WTC11 (cell line): Measurements from ENCODE around the gene C1orf35. TPM values are rescaled to one million over a fixed set of nuclear protein-coding genes. Genes with fewer than 3 reads are reported as not detected.

Experiments used
- ATAC-seq: fragments of 200-7000 bp; cut with Tn5 transposase; 2 replicates; pipeline ENCODE4 v1.10.0; 2021; ENCODE audit warnings: mild to moderate bottlenecking, moderate library complexity
- CTCF ChIA-PET: fragments of 300-600 bp; sonication (Branson Sonifier 250); formaldehyde crosslinking; loops from one replicate; lab custom pipeline; 2021; ENCODE audit warnings: antibody characterized with exemption; lab: Charles Lee
- POLR2A ChIA-PET: fragments of 350-600 bp; sonication (Branson Sonifier 250); formaldehyde crosslinking; loops from one replicate; lab custom pipeline; 2021; ENCODE audit warnings: antibody characterized with exemption; lab: Charles Lee
- DNase-seq: peaks from one replicate; pipeline ENCODE4 v3.0.0; 2021; ENCODE audit warnings: low spot score
- H3K27ac Mint-ChIP-seq: 2 replicates; pipeline ENCODE4 v1.8.0; 2021; ENCODE audit warnings: mixed read lengths
- H3K27me3 Mint-ChIP-seq: 2 replicates; pipeline ENCODE4 v1.8.0; 2021; ENCODE audit warnings: low read depth, mild to moderate bottlenecking, moderate library complexity, mixed read lengths
- H3K36me3 Mint-ChIP-seq: 2 replicates; pipeline ENCODE4 v1.8.0; 2021; ENCODE audit warnings: mixed read lengths
- H3K4me1 Mint-ChIP-seq: 2 replicates; pipeline ENCODE4 v1.8.0; 2022; ENCODE audit warnings: mixed read lengths
- H3K4me3 Mint-ChIP-seq: 2 replicates; pipeline ENCODE4 v1.8.0; 2021; ENCODE audit warnings: mild to moderate bottlenecking, moderate library complexity, mixed read lengths
- H3K9me3 Mint-ChIP-seq: 2 replicates; pipeline ENCODE4 v1.8.0; 2021; ENCODE audit warnings: mixed read lengths
- ELF4 ChIP-seq: sonication (generic); formaldehyde crosslinking; IDR thresholded peaks from 2 replicates; pipeline ENCODE4 v1.8.1; 2022; ENCODE audit warnings: low read depth, mild to moderate bottlenecking, moderate library complexity, missing genetic modification reagents
- EMX1 ChIP-seq: fragments of 250-450 bp; sonication (Bioruptor Pico); IDR thresholded peaks from 2 replicates; pipeline ENCODE4 v1.8.0; 2021; ENCODE audit warnings: mild to moderate bottlenecking
- JUN ChIP-seq: sonication (generic); formaldehyde crosslinking; IDR thresholded peaks from 2 replicates; pipeline ENCODE4 v1.8.0; 2023; ENCODE audit warnings: mild to moderate bottlenecking, missing genetic modification reagents
- NFATC4 ChIP-seq: fragments of 250-450 bp; sonication (Bioruptor Pico); IDR thresholded peaks from 2 replicates; pipeline ENCODE4 v1.9.0; 2021; ENCODE audit warnings: mild to moderate bottlenecking
- NFE2L1 ChIP-seq: sonication (generic); formaldehyde crosslinking; IDR thresholded peaks from 2 replicates; pipeline ENCODE4 v1.8.1; 2023; ENCODE audit warnings: missing genetic modification reagents
- RELA ChIP-seq: sonication (generic); formaldehyde crosslinking; IDR thresholded peaks from 2 replicates; pipeline ENCODE4 v1.8.1; 2022; ENCODE audit warnings: missing genetic modification reagents, mild to moderate bottlenecking, borderline replicate concordance
- TCF7 ChIP-seq: sonication (generic); formaldehyde crosslinking; IDR thresholded peaks from 2 replicates; pipeline ENCODE4 v1.8.0; 2022; ENCODE audit warnings: mild to moderate bottlenecking, low read depth, missing genetic modification reagents, moderate library complexity
- ZNF121 ChIP-seq: sonication (generic); formaldehyde crosslinking; IDR thresholded peaks from 2 replicates; pipeline ENCODE4 v1.8.0; 2023; ENCODE audit warnings: missing genetic modification reagents
- ZNF317 ChIP-seq: sonication (generic); formaldehyde crosslinking; IDR thresholded peaks from 2 replicates; pipeline ENCODE4 v1.8.1; 2023; ENCODE audit warnings: low read depth, mild to moderate bottlenecking, moderate library complexity, missing genetic modification reagents, borderline replicate concordance
- ZNF671 ChIP-seq: fragments of 250-450 bp; sonication (Bioruptor Pico); IDR thresholded peaks from 2 replicates; pipeline ENCODE4 v1.8.0; 2021; ENCODE audit warnings: mild to moderate bottlenecking
- total RNA-seq: library from RNA; stranded (reverse); gene quantifications from 3 replicates; pipeline ENCODE4 v1.2.3, GENCODE V29; 2021
- TF ChIP-seq, protein P1 (sequence below): sonication (generic); formaldehyde crosslinking; IDR thresholded peaks from 2 replicates; pipeline ENCODE4 v1.8.1; 2023; ENCODE audit warnings: mild to moderate bottlenecking, missing genetic modification reagents, moderate library complexity
- TF ChIP-seq, protein P2 (sequence below): sonication (generic); formaldehyde crosslinking; IDR thresholded peaks from 2 replicates; pipeline ENCODE4 v1.8.0; 2022; ENCODE audit warnings: mild to moderate bottlenecking, missing genetic modification reagents
- TF ChIP-seq, protein P3 (sequence below): fragments of 250-450 bp; sonication (Bioruptor Pico); IDR thresholded peaks from 2 replicates; pipeline ENCODE4 v1.9.0; 2021; ENCODE audit warnings: mild to moderate bottlenecking
- TF ChIP-seq, protein P4 (sequence below): sonication (generic); formaldehyde crosslinking; IDR thresholded peaks from 2 replicates; pipeline ENCODE4 v1.8.1; 2022; ENCODE audit warnings: mild to moderate bottlenecking, missing genetic modification reagents, moderate library complexity, borderline replicate concordance
- TF ChIP-seq, protein P5 (sequence below): sonication (generic); formaldehyde crosslinking; IDR thresholded peaks from 2 replicates; pipeline ENCODE4 v1.8.1; 2022; ENCODE audit warnings: missing genetic modification reagents, borderline replicate concordance
- TF ChIP-seq, protein P6 (sequence below): sonication (generic); formaldehyde crosslinking; IDR thresholded peaks from 2 replicates; pipeline ENCODE4 v1.8.1; 2022; ENCODE audit warnings: low read depth, missing genetic modification reagents, borderline replicate concordance
- TF ChIP-seq, protein P7 (sequence below): sonication (generic); formaldehyde crosslinking; IDR thresholded peaks from 2 replicates; pipeline ENCODE4 v1.8.1; 2023; ENCODE audit warnings: mild to moderate bottlenecking, missing genetic modification reagents, borderline replicate concordance

The C1orf35 gene
- total RNA-seq, 1 experiment from 2014 or later, result 33.8 TPM

DNA sequence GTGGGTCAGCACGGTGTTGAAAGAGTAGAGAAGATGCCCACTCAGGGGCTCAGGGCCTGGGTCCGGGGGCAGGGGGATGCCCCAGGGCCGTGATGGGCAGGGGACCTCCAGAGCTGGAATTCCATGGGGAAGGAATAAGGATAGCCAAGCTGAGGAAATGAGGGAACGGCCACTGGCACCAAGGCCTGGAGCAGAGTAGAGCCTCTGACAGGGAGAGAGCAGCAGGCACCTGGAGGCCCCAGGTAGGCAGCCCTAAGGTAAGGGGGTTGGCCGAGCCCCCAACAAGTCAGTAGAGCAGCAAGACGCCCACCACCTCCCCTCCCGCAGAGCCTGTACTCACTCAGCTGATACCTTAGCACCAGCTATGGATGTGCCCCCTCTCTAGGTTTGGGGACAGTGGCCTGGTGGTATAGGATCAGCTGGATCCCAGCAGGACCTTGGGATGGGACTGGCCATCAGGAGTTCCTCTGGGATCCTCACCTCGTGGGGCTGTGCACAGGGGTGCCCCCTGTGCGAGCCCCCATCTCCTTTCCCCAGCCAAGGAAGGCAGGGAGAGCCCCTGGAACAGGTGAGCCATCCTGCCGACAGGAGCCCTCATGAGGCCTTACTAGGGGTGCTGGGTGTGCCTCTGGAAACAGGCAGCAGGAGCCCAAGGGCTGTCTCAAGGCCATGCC, 41.6 kb downstream of the C1orf35 start (continued):
- TF ChIP-seq ELF4 (CRISPR knock-in tag), result no peak

DNA sequence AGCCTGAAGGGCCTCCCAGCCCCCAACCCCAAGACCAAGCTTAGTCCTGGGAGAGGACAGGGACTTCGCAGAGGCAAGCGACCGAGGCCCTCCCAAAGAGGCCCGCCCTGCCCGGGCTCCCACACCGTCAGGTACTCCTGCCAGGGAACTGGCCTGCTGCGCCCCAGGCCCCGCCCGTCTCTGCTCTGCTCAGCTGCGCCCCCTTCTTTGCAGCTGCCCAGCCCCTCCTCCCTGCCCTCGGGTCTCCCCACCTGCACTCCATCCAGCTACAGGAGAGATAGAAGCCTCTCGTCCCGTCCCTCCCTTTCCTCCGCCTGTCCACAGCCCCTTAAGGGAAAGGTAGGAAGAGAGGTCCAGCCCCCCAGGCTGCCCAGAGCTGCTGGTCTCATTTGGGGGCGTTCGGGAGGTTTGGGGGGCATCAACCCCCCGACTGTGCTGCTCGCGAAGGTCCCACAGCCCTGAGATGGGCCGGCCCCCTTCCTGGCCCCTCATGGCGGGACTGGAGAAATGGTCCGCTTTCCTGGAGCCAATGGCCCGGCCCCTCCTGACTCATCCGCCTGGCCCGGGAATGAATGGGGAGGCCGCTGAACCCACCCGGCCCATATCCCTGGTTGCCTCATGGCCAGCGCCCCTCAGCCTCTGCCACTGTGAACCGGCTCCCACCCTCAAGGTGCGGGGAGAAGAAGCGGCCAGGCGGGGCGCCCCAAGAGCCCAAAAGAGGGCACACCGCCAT, 42.5 kb downstream of the C1orf35 start:
- TF ChIP-seq ZNF121 (CRISPR knock-in tag) (no peak), NFE2L1 (CRISPR knock-in tag) (no peak), EMX1 (no peak), JUN (no peak), NFATC4 (no peak), TCF7 (CRISPR knock-in tag) (no peak)
- TF ChIP-seq, protein P1, sequence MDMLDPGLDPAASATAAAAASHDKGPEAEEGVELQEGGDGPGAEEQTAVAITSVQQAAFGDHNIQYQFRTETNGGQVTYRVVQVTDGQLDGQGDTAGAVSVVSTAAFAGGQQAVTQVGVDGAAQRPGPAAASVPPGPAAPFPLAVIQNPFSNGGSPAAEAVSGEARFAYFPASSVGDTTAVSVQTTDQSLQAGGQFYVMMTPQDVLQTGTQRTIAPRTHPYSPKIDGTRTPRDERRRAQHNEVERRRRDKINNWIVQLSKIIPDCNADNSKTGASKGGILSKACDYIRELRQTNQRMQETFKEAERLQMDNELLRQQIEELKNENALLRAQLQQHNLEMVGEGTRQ (CRISPR knock-in tag), result no peak
- TF ChIP-seq, protein P2, sequence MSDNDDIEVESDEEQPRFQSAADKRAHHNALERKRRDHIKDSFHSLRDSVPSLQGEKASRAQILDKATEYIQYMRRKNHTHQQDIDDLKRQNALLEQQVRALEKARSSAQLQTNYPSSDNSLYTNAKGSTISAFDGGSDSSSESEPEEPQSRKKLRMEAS (CRISPR knock-in tag), result no peak
- TF ChIP-seq, protein P3, sequence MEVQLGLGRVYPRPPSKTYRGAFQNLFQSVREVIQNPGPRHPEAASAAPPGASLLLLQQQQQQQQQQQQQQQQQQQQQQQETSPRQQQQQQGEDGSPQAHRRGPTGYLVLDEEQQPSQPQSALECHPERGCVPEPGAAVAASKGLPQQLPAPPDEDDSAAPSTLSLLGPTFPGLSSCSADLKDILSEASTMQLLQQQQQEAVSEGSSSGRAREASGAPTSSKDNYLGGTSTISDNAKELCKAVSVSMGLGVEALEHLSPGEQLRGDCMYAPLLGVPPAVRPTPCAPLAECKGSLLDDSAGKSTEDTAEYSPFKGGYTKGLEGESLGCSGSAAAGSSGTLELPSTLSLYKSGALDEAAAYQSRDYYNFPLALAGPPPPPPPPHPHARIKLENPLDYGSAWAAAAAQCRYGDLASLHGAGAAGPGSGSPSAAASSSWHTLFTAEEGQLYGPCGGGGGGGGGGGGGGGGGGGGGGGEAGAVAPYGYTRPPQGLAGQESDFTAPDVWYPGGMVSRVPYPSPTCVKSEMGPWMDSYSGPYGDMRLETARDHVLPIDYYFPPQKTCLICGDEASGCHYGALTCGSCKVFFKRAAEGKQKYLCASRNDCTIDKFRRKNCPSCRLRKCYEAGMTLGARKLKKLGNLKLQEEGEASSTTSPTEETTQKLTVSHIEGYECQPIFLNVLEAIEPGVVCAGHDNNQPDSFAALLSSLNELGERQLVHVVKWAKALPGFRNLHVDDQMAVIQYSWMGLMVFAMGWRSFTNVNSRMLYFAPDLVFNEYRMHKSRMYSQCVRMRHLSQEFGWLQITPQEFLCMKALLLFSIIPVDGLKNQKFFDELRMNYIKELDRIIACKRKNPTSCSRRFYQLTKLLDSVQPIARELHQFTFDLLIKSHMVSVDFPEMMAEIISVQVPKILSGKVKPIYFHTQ (CRISPR knock-in tag), result no peak
- TF ChIP-seq, protein P4, sequence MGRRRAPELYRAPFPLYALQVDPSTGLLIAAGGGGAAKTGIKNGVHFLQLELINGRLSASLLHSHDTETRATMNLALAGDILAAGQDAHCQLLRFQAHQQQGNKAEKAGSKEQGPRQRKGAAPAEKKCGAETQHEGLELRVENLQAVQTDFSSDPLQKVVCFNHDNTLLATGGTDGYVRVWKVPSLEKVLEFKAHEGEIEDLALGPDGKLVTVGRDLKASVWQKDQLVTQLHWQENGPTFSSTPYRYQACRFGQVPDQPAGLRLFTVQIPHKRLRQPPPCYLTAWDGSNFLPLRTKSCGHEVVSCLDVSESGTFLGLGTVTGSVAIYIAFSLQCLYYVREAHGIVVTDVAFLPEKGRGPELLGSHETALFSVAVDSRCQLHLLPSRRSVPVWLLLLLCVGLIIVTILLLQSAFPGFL (CRISPR knock-in tag), result no peak
- DNase-seq (peak; percentile 76), ATAC-seq (peak; percentile 46)
- POLR2A ChIA-PET, result interaction anchor here (0.9 to 1.0 kb wide), 3 partner anchors 12 to 22 kb away, joined by 3 read pairs; partner anchors contain the start of gene ARF1
- CTCF ChIA-PET, result interaction anchor here (0.5 to 3.9 kb wide), 18 partner anchors 12 to 867 kb away, joined by 3 to 71 read pairs (median 4); partner anchors contain the start of genes ARF1 and WNT3A
- H3K4me3 Mint-ChIP-seq, result peak overlapping the region; percentile 74
- H3K4me1 Mint-ChIP-seq, result peaks cover 5% of the 10 kb centered on the region
- H3K36me3 Mint-ChIP-seq, result no peaks in the 10 kb centered on the region
- peaks cover 91% of the 10 kb centered on the region for H3K27me3 Mint-ChIP-seq
- H3K27ac Mint-ChIP-seq, result no peak overlapping the region
- no peaks in the 10 kb centered on the region for H3K9me3 Mint-ChIP-seq

DNA sequence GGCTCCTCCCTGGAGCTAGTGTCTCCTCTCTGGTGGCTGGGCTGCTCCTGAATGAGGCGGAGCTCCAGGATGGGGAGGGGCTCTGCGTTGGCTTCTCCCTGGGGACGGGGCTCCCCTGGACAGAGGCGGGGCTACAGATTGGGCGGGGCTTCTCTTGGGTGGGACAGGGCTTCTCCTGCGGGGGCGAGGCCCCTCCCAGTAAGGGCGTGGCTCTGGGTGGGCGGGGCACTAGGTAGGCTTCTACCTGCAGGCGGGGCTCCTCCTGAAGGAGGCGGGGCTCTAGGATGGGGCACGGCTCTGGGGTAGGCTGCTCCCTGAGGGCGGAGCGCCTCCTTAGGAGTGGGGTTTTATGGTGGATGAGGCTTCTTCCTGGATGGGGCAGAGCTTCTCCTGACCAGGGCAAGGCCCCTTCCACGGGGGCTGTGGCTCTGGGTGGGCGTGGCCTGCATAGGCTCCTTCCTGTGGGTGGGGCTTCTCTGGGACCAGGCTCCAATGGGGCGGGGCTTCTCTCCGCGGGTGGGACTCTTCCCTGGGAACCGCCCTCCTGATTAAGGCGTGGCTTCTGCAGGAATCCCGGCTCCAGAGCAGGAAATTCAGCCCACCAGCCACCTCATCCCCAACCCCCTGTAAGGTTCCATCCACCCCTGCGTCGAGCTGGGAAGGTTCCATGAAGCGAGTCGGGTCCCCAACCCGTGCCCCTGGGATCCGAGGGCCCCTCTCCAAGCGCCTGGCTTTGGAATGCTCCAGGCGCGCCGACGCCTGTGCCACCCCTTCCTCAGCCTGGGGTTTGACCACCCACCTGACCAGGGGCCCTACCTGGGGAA, 43.3 kb downstream of the C1orf35 start:
- Mint-ChIP-seq H3K9me3 (no peaks in the 10 kb centered on the region), H3K4me1 (peaks cover 5% of the 10 kb centered on the region), H3K27me3 (peaks cover 87% of the 10 kb centered on the region), H3K27ac (no peak overlapping the region), H3K36me3 (no peaks in the 10 kb centered on the region), H3K4me3 (peak overlapping the region; percentile 74)
- peak; percentile 100 for DNase-seq
- ATAC-seq, result peak; percentile 84
- ChIA-PET CTCF (interaction anchor here (0.5 to 3.9 kb wide), 22 partner anchors 9 to 867 kb away, joined by 3 to 71 read pairs (median 4); partner anchors contain the start of genes ARF1 and WNT3A), POLR2A (interaction anchor here (0.9 to 1.0 kb wide), 2 partner anchors 11 to 22 kb away, joined by 3 read pairs; partner anchors contain the start of gene ARF1)
- TF ChIP-seq, protein P5, sequence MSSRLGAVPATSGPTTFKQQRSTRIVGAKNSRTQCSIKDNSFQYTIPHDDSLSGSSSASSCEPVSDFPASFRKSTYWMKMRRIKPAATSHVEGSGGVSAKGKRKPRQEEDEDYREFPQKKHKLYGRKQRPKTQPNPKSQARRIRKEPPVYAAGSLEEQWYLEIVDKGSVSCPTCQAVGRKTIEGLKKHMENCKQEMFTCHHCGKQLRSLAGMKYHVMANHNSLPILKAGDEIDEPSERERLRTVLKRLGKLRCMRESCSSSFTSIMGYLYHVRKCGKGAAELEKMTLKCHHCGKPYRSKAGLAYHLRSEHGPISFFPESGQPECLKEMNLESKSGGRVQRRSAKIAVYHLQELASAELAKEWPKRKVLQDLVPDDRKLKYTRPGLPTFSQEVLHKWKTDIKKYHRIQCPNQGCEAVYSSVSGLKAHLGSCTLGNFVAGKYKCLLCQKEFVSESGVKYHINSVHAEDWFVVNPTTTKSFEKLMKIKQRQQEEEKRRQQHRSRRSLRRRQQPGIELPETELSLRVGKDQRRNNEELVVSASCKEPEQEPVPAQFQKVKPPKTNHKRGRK (CRISPR knock-in tag), result no peak
- TF ChIP-seq, protein P6, sequence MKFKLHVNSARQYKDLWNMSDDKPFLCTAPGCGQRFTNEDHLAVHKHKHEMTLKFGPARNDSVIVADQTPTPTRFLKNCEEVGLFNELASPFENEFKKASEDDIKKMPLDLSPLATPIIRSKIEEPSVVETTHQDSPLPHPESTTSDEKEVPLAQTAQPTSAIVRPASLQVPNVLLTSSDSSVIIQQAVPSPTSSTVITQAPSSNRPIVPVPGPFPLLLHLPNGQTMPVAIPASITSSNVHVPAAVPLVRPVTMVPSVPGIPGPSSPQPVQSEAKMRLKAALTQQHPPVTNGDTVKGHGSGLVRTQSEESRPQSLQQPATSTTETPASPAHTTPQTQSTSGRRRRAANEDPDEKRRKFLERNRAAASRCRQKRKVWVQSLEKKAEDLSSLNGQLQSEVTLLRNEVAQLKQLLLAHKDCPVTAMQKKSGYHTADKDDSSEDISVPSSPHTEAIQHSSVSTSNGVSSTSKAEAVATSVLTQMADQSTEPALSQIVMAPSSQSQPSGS, result no peak
- TF ChIP-seq, protein P7, sequence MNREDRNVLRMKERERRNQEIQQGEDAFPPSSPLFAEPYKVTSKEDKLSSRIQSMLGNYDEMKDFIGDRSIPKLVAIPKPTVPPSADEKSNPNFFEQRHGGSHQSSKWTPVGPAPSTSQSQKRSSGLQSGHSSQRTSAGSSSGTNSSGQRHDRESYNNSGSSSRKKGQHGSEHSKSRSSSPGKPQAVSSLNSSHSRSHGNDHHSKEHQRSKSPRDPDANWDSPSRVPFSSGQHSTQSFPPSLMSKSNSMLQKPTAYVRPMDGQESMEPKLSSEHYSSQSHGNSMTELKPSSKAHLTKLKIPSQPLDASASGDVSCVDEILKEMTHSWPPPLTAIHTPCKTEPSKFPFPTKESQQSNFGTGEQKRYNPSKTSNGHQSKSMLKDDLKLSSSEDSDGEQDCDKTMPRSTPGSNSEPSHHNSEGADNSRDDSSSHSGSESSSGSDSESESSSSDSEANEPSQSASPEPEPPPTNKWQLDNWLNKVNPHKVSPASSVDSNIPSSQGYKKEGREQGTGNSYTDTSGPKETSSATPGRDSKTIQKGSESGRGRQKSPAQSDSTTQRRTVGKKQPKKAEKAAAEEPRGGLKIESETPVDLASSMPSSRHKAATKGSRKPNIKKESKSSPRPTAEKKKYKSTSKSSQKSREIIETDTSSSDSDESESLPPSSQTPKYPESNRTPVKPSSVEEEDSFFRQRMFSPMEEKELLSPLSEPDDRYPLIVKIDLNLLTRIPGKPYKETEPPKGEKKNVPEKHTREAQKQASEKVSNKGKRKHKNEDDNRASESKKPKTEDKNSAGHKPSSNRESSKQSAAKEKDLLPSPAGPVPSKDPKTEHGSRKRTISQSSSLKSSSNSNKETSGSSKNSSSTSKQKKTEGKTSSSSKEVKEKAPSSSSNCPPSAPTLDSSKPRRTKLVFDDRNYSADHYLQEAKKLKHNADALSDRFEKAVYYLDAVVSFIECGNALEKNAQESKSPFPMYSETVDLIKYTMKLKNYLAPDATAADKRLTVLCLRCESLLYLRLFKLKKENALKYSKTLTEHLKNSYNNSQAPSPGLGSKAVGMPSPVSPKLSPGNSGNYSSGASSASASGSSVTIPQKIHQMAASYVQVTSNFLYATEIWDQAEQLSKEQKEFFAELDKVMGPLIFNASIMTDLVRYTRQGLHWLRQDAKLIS (CRISPR knock-in tag), result no peak
- no peak for TF ChIP-seq ZNF317 (CRISPR knock-in tag)
- no peak for TF ChIP-seq RELA (CRISPR knock-in tag)
- TF ChIP-seq ZNF671 (CRISPR knock-in tag), result no peak
